Loucy (cell line): ENCODE measurements around the gene CTNNBIP1.

Experiments used
- H2AFZ ChIP-seq: fragments of 200-600 bp; sonication (generic); 2 replicates; pipeline ENCODE4 v1.6.0; 2016; ENCODE audit warnings: antibody characterized with exemption, mild to moderate bottlenecking, low read length, moderate library complexity
- H3F3A ChIP-seq: fragments of 200-600 bp; 2 replicates; pipeline ENCODE4 v1.6.0; 2016; ENCODE audit warnings: antibody characterized with exemption, low read depth, mild to moderate bottlenecking
- H3K27me3 ChIP-seq: fragments of 200-600 bp; sonication (generic); 2 replicates; pipeline ENCODE4 v1.6.1; 2014; ENCODE audit warnings: low read length, mild to moderate bottlenecking; ENCODE audit not compliant: insufficient read depth, poor library complexity, severe bottlenecking
- H3K36me3 ChIP-seq: fragments of 200-600 bp; sonication (generic); 2 replicates; pipeline ENCODE4 v1.6.1; 2016; ENCODE audit warnings: low read length; ENCODE audit not compliant: insufficient read depth
- H3K4me1 ChIP-seq: fragments of 200-600 bp; sonication (generic); 2 replicates; pipeline ENCODE4 v1.5.1; 2014; ENCODE audit warnings: low read length, mild to moderate bottlenecking; ENCODE audit not compliant: insufficient read depth, poor library complexity, severe bottlenecking
- H3K4me2 ChIP-seq: fragments of 200-600 bp; sonication (generic); 2 replicates; pipeline ENCODE4 v1.6.0; 2014; ENCODE audit warnings: antibody characterized with exemption, low read length, low read depth, mild to moderate bottlenecking; ENCODE audit not compliant: poor library complexity, severe bottlenecking
- H3K4me3 ChIP-seq: fragments of 200-600 bp; sonication (generic); 2 replicates; pipeline ENCODE4 v1.5.1; 2014; ENCODE audit warnings: low read length, mild to moderate bottlenecking, mixed read lengths; ENCODE audit not compliant: poor library complexity, severe bottlenecking
- H3K79me2 ChIP-seq: fragments of 200-600 bp; sonication (generic); 2 replicates; pipeline ENCODE4 v1.6.1; 2014; ENCODE audit warnings: low read length; ENCODE audit not compliant: insufficient read depth
- H3K9ac ChIP-seq: fragments of 200-600 bp; sonication (generic); 2 replicates; pipeline ENCODE4 v1.6.0; 2014; ENCODE audit warnings: mild to moderate bottlenecking, low read depth, low read length, moderate library complexity; ENCODE audit not compliant: poor library complexity, severe bottlenecking
- H3K9me2 ChIP-seq: fragments of 200-600 bp; sonication (generic); replicated peaks from 2 replicates; pipeline ENCODE4 v1.6.1; 2016; ENCODE audit warnings: low read depth, low read length, mixed read lengths
- H3K9me3 ChIP-seq: fragments of 200-600 bp; sonication (generic); 2 replicates; pipeline ENCODE4 v1.6.1; 2014; ENCODE audit warnings: mild to moderate bottlenecking, antibody characterized with exemption, low read length, low read depth; ENCODE audit not compliant: insufficient read depth
- H4K20me1 ChIP-seq: fragments of 200-600 bp; sonication (generic); 2 replicates; pipeline ENCODE4 v1.6.0; 2014; ENCODE audit warnings: antibody characterized with exemption, low read length, mild to moderate bottlenecking; ENCODE audit not compliant: insufficient read depth, poor library complexity, severe bottlenecking
- CTCF ChIP-seq: fragments of 200-600 bp; sonication (generic); conservative IDR thresholded peaks from 2 replicates; pipeline ENCODE4 v1.5.1; 2014; ENCODE audit warnings: mild to moderate bottlenecking, antibody characterized with exemption, low read length
- EZH2phosphoT487 ChIP-seq: fragments of 200-600 bp; IDR thresholded peaks from 2 replicates; pipeline ENCODE4 v1.6.1; 2018; ENCODE audit warnings: antibody characterized with exemption, mild to moderate bottlenecking, moderate library complexity, borderline replicate concordance

Gene CTNNBIP1

GRCh38 chr1:9894115-9894514 lies 16.0 kb downstream of the CTNNBIP1 start:
- H3K79me2 ChIP-seq: peaks cover 6% of the 10 kb centered on the region; the same call in 1 of the 2 replicates
- no peaks in the 10 kb centered on the region for H3K9me2 ChIP-seq
- TF ChIP-seq CTCF: no peak
- no peak for TF ChIP-seq EZH2phosphoT487
- no peaks in the 10 kb centered on the region for H3F3A ChIP-seq
- no peaks in the 10 kb centered on the region for H4K20me1 ChIP-seq
- H3K9ac ChIP-seq: peak overlapping the region; percentile 67
- H3K9me3 ChIP-seq: no peaks in the 10 kb centered on the region
- no peaks in the 10 kb centered on the region for H3K27me3 ChIP-seq
- H3K4me3 ChIP-seq: no peak overlapping the region
- H3K36me3 ChIP-seq: no peaks in the 10 kb centered on the region
- H2AFZ ChIP-seq: no peak overlapping the region
- H3K4me2 ChIP-seq: peak overlapping the region; percentile 63
- peaks cover 44% of the 10 kb centered on the region for H3K4me1 ChIP-seq

GRCh38 chr1:9892563-9893528 lies 17.2 kb downstream of the CTNNBIP1 start:
- peak overlapping the region; percentile 63 for H3K4me2 ChIP-seq
- H3K9me2 ChIP-seq: no peaks in the 10 kb centered on the region
- H4K20me1 ChIP-seq: no peaks in the 10 kb centered on the region
- peak overlapping the region; percentile 41 for H3K4me3 ChIP-seq
- H3K4me1 ChIP-seq: peaks cover 46% of the 10 kb centered on the region
- H3K9me3 ChIP-seq: no peaks in the 10 kb centered on the region
- H3F3A ChIP-seq: no peaks in the 10 kb centered on the region
- no peak overlapping the region for H2AFZ ChIP-seq
- H3K36me3 ChIP-seq: no peaks in the 10 kb centered on the region
- H3K27me3 ChIP-seq: no peaks in the 10 kb centered on the region
- no peak for TF ChIP-seq CTCF
- no peak for TF ChIP-seq EZH2phosphoT487
- H3K9ac ChIP-seq: peak overlapping the region; percentile 67
- peaks cover 6% of the 10 kb centered on the region for H3K79me2 ChIP-seq

- H3K9me2 ChIP-seq: no peaks in the 10 kb centered on the region
- peaks cover 9% of the 10 kb centered on the region for H3K79me2 ChIP-seq
- no peak overlapping the region for H3K4me2 ChIP-seq
- no peak for TF ChIP-seq CTCF
- TF ChIP-seq EZH2phosphoT487: no peak
- no peaks in the 10 kb centered on the region for H4K20me1 ChIP-seq
- no peaks in the 10 kb centered on the region for H3K27me3 ChIP-seq
- H3F3A ChIP-seq: no peaks in the 10 kb centered on the region
- H3K36me3 ChIP-seq: no peaks in the 10 kb centered on the region
- H2AFZ ChIP-seq: no peak overlapping the region
- no peaks in the 10 kb centered on the region for H3K9me3 ChIP-seq
- H3K4me1 ChIP-seq: peaks cover 46% of the 10 kb centered on the region
- peak overlapping the region; percentile 8 for H3K9ac ChIP-seq
- H3K4me3 ChIP-seq: no peak overlapping the region
Measured at GRCh38 chr1:9891207-9891606, 18.9 kb downstream of the CTNNBIP1 start.
